Adrenal gland (tissue), 12 donors: ENCODE results near the gene LHX5. TPM values are rescaled to one million over a fixed set of nuclear protein-coding genes. Genes with fewer than 3 reads are reported as not detected.

Source experiments
- DNase-seq, 7 donors: peaks; one replicate each; pipeline ENCODE4 v3.0.0-alpha.2; 2019 to 2020
- H3K27ac ChIP-seq, 5 donors: fragments of 200-600 bp; sonication (generic) in 4 of 5; 1 replicate in 3 of 5; 2 replicates in 2 of 5; pipeline versions ENCODE4 v1.5.1 to v1.8.0; 2016 to 2020; ENCODE audit warnings: mild to moderate bottlenecking in 1 of 5
- H3K27me3 ChIP-seq: fragments of 200-600 bp; 2 replicates; pipeline ENCODE4 v1.8.0; 2021
- H3K36me3 ChIP-seq, 2 donors: fragments of 200-600 bp; replicated peaks in 1 of 2; 1 replicate in 1 of 2; 2 replicates in 1 of 2; pipeline versions ENCODE4 v1.5.1 to v1.8.0; 2018 to 2022
- H3K4me1 ChIP-seq, 2 donors: fragments of 200-600 bp; replicated peaks in 1 of 2; 1 replicate in 1 of 2; 2 replicates in 1 of 2; pipeline versions ENCODE4 v1.5.1 to v1.8.0; 2018 to 2021
- H3K4me3 ChIP-seq, 4 donors: fragments of 200-600 bp; sonication (generic) in 3 of 4; one replicate each; pipeline ENCODE4 v1.5.1; 2016 to 2018
- H3K9me3 ChIP-seq, 3 donors: fragments of 200-600 bp; sonication (generic) in 1 of 3; replicated peaks in 1 of 3; 1 replicate in 2 of 3; 2 replicates in 1 of 3; pipeline versions ENCODE4 v1.5.1 to v1.8.0; 2016 to 2021
- POLR2A ChIP-seq, 2 donors: fragments of 450-650 bp; IDR thresholded peaks; one replicate each; pipeline ENCODE4 v1.6.1; 2017; ENCODE audit warnings: antibody characterized with exemption in 2 of 2, mild to moderate bottlenecking in 2 of 2, moderate library complexity in 1 of 2
- WGBS, 4 donors: extraction: QIAGEN DNeasy Blood & Tissue Kit in 2 of 4; methylation state at CpG; one replicate each; pipeline versions ENCODE4 v1.1.5 to v1.1.7; 2013 to 2017; 5-methylcytosine and 5-hydroxymethylcytosine counted together
- intact Hi-C, 2 donors: fragments of 100-400 bp; cut with DNase I; formaldehyde crosslinking; loops; one replicate each; pipeline versions ENCODE4 v1.14.1 to v1.15.0; 2022 to 2023
- polyA plus RNA-seq, 3 donors: library from polyadenylated mRNA; stranded (reverse); fragments of 200-250 nt in 2 of 3; fragments of 350-450 nt in 1 of 3; fragmentation: Illumina TruSeq in 1 of 3; extraction: RNeasy Lipid Tissue Mini Kit (QIAGEN cat#74804) in 1 of 3; gene quantifications; one replicate each; pipeline ENCODE4 v1.2.3, GENCODE V29; 2013 to 2014
- total RNA-seq, 9 donors: library from RNA; depleted of rRNA in 4 of 9; stranded (reverse); fragments of >200 nt in 4 of 9; fragments of 120-200 nt in 1 of 9; fragmentation: NEBNext Ultra II Directional in 1 of 9; extraction: Animal tissue kit (Norgen Biotek cat#: 25700) in 1 of 9; gene quantifications; one replicate each; pipeline versions ENCODE4 v1.1.0 to v1.2.4, GENCODE V29; 2013 to 2023
- TF ChIP-seq, protein P1 (sequence below), 6 experiments: fragments of 450-650 bp in 4 of 6; fragments of 200-600 bp in 2 of 6; sonication (generic) in 1 of 6; IDR thresholded peaks; 1 replicate in 5 of 6; 2 replicates in 1 of 6; pipeline versions ENCODE4 v1.5.1 to v1.8.0; 2016 to 2021; ENCODE audit warnings: antibody characterized with exemption in 6 of 6, mild to moderate bottlenecking in 2 of 6, moderate library complexity in 1 of 6
- donor health status: healthy with polysubstance abuse.
- donor health status: Bipolar disorder and iron deficiency.
- donor health status: DM: yes; HTN: yes; CAD: no.
- donor health status: DM: no; HTN: no; CAD: no.
- donor health status: DM: no; HTN: no; CAD: no.
- donor health status: DM: yes; HTN: yes; CAD: no.

Gene LHX5
- total and polyA plus RNA-seq, 12 donors = not detected

DNA sequence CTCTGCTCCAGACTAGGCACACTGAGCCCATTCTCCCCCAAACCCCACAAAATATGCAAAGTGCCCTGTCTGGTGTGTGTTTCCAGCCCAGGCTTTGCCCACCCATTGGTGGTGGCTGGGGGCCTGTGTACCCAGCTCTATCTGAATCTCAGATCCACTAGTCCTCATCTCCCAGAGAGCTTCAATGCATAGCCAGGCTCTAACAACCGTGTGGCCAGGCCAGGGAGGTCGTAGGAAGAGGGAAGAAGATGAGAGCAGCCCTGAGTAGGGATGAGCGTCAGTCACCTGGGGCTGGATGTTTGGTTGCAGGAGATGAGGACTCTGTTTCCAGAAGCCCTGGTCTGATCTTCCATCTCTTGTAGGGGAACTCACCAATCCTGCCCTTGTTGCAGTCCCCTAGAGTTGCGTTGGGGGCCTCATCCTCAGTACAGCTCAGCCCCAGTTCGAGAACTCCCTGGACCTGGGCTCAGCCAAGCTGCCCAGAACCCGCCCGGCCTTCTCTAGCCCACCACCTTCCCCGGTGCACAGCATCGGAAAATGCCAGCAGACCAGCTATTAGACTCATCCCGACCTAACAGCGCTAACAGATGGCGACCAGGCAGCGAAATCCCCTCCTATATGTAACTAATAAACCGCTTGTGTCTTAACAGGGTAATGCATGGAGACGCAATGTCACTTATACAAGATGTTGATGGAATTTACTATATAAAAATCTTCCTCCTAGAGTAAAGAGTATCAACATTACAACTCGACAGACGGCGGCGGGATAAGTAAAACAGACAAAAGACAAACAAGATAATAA, 3.2 kb upstream of the LHX5 start:
- TF ChIP-seq, protein P1, sequence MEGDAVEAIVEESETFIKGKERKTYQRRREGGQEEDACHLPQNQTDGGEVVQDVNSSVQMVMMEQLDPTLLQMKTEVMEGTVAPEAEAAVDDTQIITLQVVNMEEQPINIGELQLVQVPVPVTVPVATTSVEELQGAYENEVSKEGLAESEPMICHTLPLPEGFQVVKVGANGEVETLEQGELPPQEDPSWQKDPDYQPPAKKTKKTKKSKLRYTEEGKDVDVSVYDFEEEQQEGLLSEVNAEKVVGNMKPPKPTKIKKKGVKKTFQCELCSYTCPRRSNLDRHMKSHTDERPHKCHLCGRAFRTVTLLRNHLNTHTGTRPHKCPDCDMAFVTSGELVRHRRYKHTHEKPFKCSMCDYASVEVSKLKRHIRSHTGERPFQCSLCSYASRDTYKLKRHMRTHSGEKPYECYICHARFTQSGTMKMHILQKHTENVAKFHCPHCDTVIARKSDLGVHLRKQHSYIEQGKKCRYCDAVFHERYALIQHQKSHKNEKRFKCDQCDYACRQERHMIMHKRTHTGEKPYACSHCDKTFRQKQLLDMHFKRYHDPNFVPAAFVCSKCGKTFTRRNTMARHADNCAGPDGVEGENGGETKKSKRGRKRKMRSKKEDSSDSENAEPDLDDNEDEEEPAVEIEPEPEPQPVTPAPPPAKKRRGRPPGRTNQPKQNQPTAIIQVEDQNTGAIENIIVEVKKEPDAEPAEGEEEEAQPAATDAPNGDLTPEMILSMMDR (IDR thresholded peaks at IDR 0.05) = no peak
- peaks cover 90% of the 10 kb centered on the region for H3K27me3 ChIP-seq

DNA sequence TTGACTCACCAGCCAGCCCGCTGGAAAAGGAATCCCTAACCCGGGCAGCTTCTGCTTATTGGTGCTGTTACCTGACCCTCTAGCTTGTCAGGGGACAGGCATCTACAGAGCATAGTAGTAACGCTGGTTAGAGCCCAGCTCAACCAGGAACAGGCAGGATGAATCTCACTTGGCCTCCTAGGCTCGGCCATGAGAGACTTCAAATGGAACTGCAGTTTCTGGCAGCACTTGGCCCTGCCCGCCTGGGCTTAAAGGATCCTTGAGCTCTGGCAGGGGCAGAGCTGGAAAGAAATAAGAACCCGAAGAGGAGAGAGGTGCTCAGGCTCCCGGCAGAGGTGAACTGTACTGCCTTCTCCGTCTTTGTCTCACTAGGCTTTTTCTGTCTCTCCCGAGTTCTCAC, 2.3 kb upstream of the LHX5 start:
- intact Hi-C loops = no loop called here
- Histone ChIP-seq H3K27ac (no peak overlapping the region), H3K27me3 (peaks cover 90% of the 10 kb centered on the region), H3K4me1 (no peaks in the 10 kb centered on the region), H3K9me3 (no peaks in the 10 kb centered on the region), H3K36me3 (no peaks in the 10 kb centered on the region), H3K4me3 (no peak overlapping the region)
- no peak for TF ChIP-seq POLR2A (IDR thresholded peaks at IDR 0.05)
- TF ChIP-seq, protein P1 (IDR thresholded peaks at IDR 0.05) = no peak
- WGBS, 4 donors = 3 to 11% (median 5%) methylated on average over 8 to 9 of the region's 9 CpGs
- no peak for DNase-seq

More for the DNA sequence above, 3.2 kb upstream of the LHX5 start:
- no peaks in the 10 kb centered on the region for H3K9me3 ChIP-seq
- no peak overlapping the region for H3K4me3 ChIP-seq
- H3K36me3 ChIP-seq = no peaks in the 10 kb centered on the region
- intact Hi-C loops = no loop called here
- no peaks in the 10 kb centered on the region for H3K4me1 ChIP-seq
- no peak overlapping the region for H3K27ac ChIP-seq
- WGBS, 4 donors = 2 to 5% (median 3%) methylated on average over 19 of the region's 19 CpGs
- DNase-seq = no peak

DNA sequence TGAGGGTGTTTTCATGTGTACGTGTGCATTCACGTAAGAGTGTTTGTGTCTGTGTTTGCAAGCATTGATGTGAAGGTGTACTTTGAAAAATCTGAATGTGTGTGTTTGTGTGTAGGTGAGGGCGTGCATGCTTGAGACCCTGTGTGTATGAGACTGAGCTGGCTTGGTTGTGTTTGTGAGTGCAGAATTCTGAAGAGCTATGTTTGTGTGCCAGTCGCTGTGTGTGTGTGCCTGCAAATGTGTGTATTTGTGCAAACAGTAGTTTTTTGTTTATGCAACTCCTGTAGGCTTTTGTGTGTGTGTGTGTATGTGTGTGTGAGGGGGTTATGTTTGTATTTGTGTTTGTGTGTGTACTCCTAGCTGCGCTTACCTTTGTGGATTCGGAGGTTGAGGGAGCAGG, 1.7 kb upstream of the LHX5 start:
- TF ChIP-seq, protein P1 (IDR thresholded peaks at IDR 0.05) = no peak
- no peak for TF ChIP-seq POLR2A (IDR thresholded peaks at IDR 0.05)
- no peak for DNase-seq
- Histone ChIP-seq H3K4me1 (no peaks in the 10 kb centered on the region), H3K9me3 (no peaks in the 10 kb centered on the region), H3K27ac (no peak overlapping the region), H3K36me3 (no peaks in the 10 kb centered on the region), H3K27me3 (peaks cover 90% of the 10 kb centered on the region), H3K4me3 (no peak overlapping the region)
- WGBS, 4 donors = 21 to 27% (median 27%) methylated on average over 4 to 6 of the region's 6 CpGs
- intact Hi-C loops = no loop called here

DNA sequence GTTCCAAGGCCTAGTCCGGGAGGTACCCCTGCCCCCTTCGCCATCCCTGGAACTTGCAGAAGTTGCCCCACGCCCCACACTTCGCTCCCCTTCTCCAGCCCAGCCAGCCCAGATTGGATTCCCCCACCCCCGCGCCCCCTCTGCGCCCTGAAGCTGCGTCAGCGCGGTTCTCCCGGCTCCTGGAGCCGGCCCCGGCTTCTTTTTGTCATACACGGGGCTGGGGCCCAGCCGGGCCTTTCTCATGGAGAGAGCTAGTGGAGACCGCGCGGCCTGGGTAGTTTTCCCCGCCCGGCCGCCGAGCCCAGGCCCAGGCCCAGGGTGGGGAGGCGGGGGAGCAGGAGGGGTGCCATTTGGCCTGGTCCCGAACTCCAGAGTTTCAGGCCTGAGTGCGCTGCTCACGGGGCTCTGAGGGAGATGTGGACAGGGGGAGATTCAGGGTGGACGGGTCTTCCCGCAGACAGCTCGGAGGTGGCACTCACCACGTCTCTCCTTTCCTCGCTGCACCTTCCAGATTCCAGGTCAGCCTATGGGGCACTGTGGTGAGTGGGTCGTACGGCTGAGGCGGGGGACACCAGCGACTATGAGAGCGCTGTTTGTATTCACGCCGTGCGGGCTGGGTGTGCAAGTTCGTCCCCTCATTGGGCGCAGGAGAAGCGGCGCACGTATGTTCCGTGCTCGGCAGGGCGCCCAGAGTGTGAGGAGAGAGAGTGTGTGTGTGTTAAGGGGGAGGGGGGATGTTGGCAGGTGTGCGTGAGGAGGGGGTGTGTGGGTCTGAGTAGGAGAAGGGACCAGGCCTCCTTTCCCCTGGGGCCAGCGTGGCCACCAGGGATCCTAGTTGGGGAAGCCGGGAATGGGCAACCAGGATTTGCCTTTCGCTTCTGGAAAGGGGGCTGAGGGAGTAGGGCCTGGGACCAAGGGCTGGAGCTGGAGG, 785 bp upstream of the LHX5 start:
- Histone ChIP-seq H3K27me3 (peaks cover 91% of the 10 kb centered on the region), H3K4me3 (no peak overlapping the region), H3K4me1 (peaks cover 0 to 8% of the 10 kb centered on the region in 2 donors), H3K36me3 (no peaks in the 10 kb centered on the region), H3K9me3 (no peaks in the 10 kb centered on the region), H3K27ac (no peak overlapping the region)
- no peak for DNase-seq
- intact Hi-C loops = no loop called here
- WGBS, 4 donors = 3 to 9% (median 5%) methylated on average over 4 to 51 of the region's 51 CpGs
- TF ChIP-seq POLR2A (IDR thresholded peaks at IDR 0.05) = no peak
